Smooth muscle cell (in vitro differentiated cells): Measurements from ENCODE around the gene ELOVL1. TPM values are rescaled to one million over a fixed set of nuclear protein-coding genes. Genes with fewer than 3 reads are reported as not detected.

ENCODE experiments used
- DNase-seq: peaks from one replicate; lab custom pipeline; 2025; ENCODE audit not compliant: unreplicated experiment; lab: John Stamatoyannopoulos, UW
- H2AFZ ChIP-seq: fragments of 200-600 bp; sonication (generic); 2 replicates; pipeline ENCODE4 v1.6.0; 2016; ENCODE audit warnings: antibody characterized with exemption, low read depth, mild to moderate bottlenecking
- H3F3A ChIP-seq: fragments of 200-600 bp; sonication (generic); 2 replicates; pipeline ENCODE4 v1.6.0; 2017; ENCODE audit warnings: antibody characterized with exemption, low read depth
- H3K27ac ChIP-seq: fragments of 200-600 bp; sonication (generic); 2 replicates; pipeline ENCODE4 v1.5.1; 2016; ENCODE audit warnings: low read depth, mild to moderate bottlenecking
- H3K27me3 ChIP-seq: fragments of 200-600 bp; sonication (generic); 2 replicates; pipeline ENCODE4 v1.6.1; 2016; ENCODE audit warnings: low read depth, mild to moderate bottlenecking
- H3K36me3 ChIP-seq: fragments of 200-600 bp; sonication (generic); 2 replicates; pipeline ENCODE4 v1.5.1; 2016; ENCODE audit warnings: low read depth
- H3K4me1 ChIP-seq: fragments of 200-600 bp; sonication (generic); 2 replicates; pipeline ENCODE4 v1.5.1; 2016; ENCODE audit warnings: low read depth
- H3K4me2 ChIP-seq: fragments of 200-600 bp; sonication (generic); 2 replicates; pipeline ENCODE4 v1.6.0; 2016; ENCODE audit warnings: mild to moderate bottlenecking
- H3K4me3 ChIP-seq: fragments of 200-600 bp; sonication (generic); 2 replicates; pipeline ENCODE4 v1.5.1; 2016; ENCODE audit warnings: mild to moderate bottlenecking
- H3K79me2 ChIP-seq: fragments of 200-600 bp; sonication (generic); 2 replicates; pipeline ENCODE4 v1.6.0; 2016; ENCODE audit warnings: low read depth, mild to moderate bottlenecking
- H3K9ac ChIP-seq: fragments of 200-600 bp; sonication (generic); 2 replicates; pipeline ENCODE4 v1.6.0; 2016; ENCODE audit warnings: low read depth
- H3K9me3 ChIP-seq: fragments of 200-600 bp; sonication (generic); replicated peaks from 2 replicates; pipeline ENCODE4 v1.5.1; 2016; ENCODE audit warnings: low read depth
- H4K20me1 ChIP-seq: fragments of 200-600 bp; sonication (generic); 2 replicates; pipeline ENCODE4 v1.6.0; 2016; ENCODE audit warnings: low read depth
- WGBS: methylation state at CpG from one replicate; pipeline ENCODE4 v1.1.7; 2016; ENCODE audit warnings: low lambda C conversion rate; 5-methylcytosine and 5-hydroxymethylcytosine counted together
- polyA plus RNA-seq: library from polyadenylated mRNA; unstranded; fragments of >200 nt; fragmentation: Nextera tagmentation; extraction: Ambion mirVana; gene quantifications from 2 replicates; pipeline ENCODE4 v1.2.1, GENCODE V29; 2016
- total RNA-seq: library from RNA; depleted of rRNA; stranded (reverse); fragments of >200 nt; gene quantifications from 2 replicates; pipeline ENCODE4 v1.2.3, GENCODE V29; 2014
- TF ChIP-seq, protein P1 (sequence below): fragments of 200-600 bp; sonication (generic); IDR thresholded peaks from 2 replicates; pipeline ENCODE4 v1.5.1; 2017; ENCODE audit warnings: borderline replicate concordance, mild to moderate bottlenecking, antibody characterized with exemption; ENCODE audit not compliant: insufficient read depth, poor library complexity, severe bottlenecking

Gene ELOVL1
- total and polyA plus RNA-seq, 2 experiments from 2014 or later = 101 to 109 TPM

GRCh38 chr1:43363283-43363934, 4.4 kb downstream of the ELOVL1 start:
- Histone ChIP-seq H3K9ac (no peak overlapping the region), H3K27me3 (no peaks in the 10 kb centered on the region), H3K9me3 (no peaks in the 10 kb centered on the region), H3K79me2 (peaks cover 18% of the 10 kb centered on the region), H3F3A (peaks cover 8% of the 10 kb centered on the region), H3K36me3 (no peaks in the 10 kb centered on the region), H2AFZ (no peak overlapping the region), H3K4me3 (no peak overlapping the region), H3K27ac (no peak overlapping the region), H3K4me2 (no peak overlapping the region), H4K20me1 (peaks cover 25% of the 10 kb centered on the region), H3K4me1 (peaks cover 18% of the 10 kb centered on the region)
- 82% methylated on average over 9 of the region's 9 CpGs for WGBS
- no peak for DNase-seq
- TF ChIP-seq, protein P1, sequence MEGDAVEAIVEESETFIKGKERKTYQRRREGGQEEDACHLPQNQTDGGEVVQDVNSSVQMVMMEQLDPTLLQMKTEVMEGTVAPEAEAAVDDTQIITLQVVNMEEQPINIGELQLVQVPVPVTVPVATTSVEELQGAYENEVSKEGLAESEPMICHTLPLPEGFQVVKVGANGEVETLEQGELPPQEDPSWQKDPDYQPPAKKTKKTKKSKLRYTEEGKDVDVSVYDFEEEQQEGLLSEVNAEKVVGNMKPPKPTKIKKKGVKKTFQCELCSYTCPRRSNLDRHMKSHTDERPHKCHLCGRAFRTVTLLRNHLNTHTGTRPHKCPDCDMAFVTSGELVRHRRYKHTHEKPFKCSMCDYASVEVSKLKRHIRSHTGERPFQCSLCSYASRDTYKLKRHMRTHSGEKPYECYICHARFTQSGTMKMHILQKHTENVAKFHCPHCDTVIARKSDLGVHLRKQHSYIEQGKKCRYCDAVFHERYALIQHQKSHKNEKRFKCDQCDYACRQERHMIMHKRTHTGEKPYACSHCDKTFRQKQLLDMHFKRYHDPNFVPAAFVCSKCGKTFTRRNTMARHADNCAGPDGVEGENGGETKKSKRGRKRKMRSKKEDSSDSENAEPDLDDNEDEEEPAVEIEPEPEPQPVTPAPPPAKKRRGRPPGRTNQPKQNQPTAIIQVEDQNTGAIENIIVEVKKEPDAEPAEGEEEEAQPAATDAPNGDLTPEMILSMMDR = no peak

- DNase-seq = no peak
- no peak overlapping the region for H2AFZ ChIP-seq
- H3K27ac ChIP-seq = no peak overlapping the region
- H4K20me1 ChIP-seq = peaks cover 11% of the 10 kb centered on the region
- no peaks in the 10 kb centered on the region for H3K36me3 ChIP-seq
- no peaks in the 10 kb centered on the region for H3K9me3 ChIP-seq
- WGBS = 85% methylated on average over 4 of the region's 4 CpGs
- no peak overlapping the region for H3K9ac ChIP-seq
- H3K27me3 ChIP-seq = no peaks in the 10 kb centered on the region
- peaks cover 3% of the 10 kb centered on the region for H3K79me2 ChIP-seq
- TF ChIP-seq, protein P1 = no peak
- no peaks in the 10 kb centered on the region for H3F3A ChIP-seq
- H3K4me2 ChIP-seq = no peak overlapping the region
- no peak overlapping the region for H3K4me3 ChIP-seq
- peaks cover 4% of the 10 kb centered on the region for H3K4me1 ChIP-seq
Observed at GRCh38 chr1:43360616-43361015, 7.2 kb downstream of the ELOVL1 start.

GRCh38 chr1:43359696-43360095, 8.1 kb downstream of the ELOVL1 start:
- WGBS = 57% methylated on average over 11 of the region's 11 CpGs
- H3K9me3 ChIP-seq = no peaks in the 10 kb centered on the region
- H3K79me2 ChIP-seq = peaks cover 3% of the 10 kb centered on the region

More at GRCh38 chr1:43359696-43360095, 8.1 kb downstream of the ELOVL1 start:
- Histone ChIP-seq H3K27me3 (no peaks in the 10 kb centered on the region), H2AFZ (no peak overlapping the region), H3K36me3 (no peaks in the 10 kb centered on the region), H3K4me3 (peak overlapping the region; percentile 63), H3K4me2 (peak overlapping the region; percentile 86), H3F3A (no peaks in the 10 kb centered on the region), H4K20me1 (peaks cover 2% of the 10 kb centered on the region), H3K27ac (no peak overlapping the region), H3K4me1 (peaks cover 4% of the 10 kb centered on the region), H3K9ac (no peak overlapping the region)
- no peak for DNase-seq
- TF ChIP-seq, protein P1 = no peak
